HCT116 (cell line): ENCODE results near the gene HES2. TPM values are rescaled to one million over a fixed set of nuclear protein-coding genes. Genes with fewer than 3 reads are reported as not detected.

Experiments
- ATAC-seq: fragments of 200-7000 bp; cut with Tn5 transposase; 2 replicates; pipeline ENCODE4 v1.9.1; 2020; ENCODE audit warnings: mild to moderate bottlenecking, moderate library complexity
- BruUV-seq: library from RNA; stranded (reverse); fragments of 400-500 nt; replicated peaks from 2 replicates; lab custom pipeline; 2021; lab: Mats Ljungman, UMichigan
- CTCF ChIA-PET: fragments of 300-600 bp; sonication (Branson Sonifier 250); formaldehyde crosslinking; loops from one replicate; lab custom pipeline; 2021; ENCODE audit warnings: antibody characterized with exemption; lab: Charles Lee
- POLR2A ChIA-PET: fragments of 300-600, 350-600 bp; sonication (Branson Sonifier 250); formaldehyde crosslinking; loops from one replicate; lab custom pipeline; 2021; ENCODE audit warnings: antibody characterized with exemption; lab: Charles Lee
- RAD21 ChIA-PET, 2 experiments: fragments of 300-600 bp; sonication (Branson Sonifier 250); formaldehyde crosslinking; loops; one replicate each; lab custom pipeline; 2023; ENCODE audit warnings: low total read pairs in 2 of 2; ENCODE audit not compliant: uncharacterized antibody in 2 of 2, unreplicated experiment in 2 of 2, low non-redundant PET in 1 of 2; lab: Charles Lee
- DNase-seq: peaks from one replicate; pipeline ENCODE4 v3.0.0-alpha.2; 2010; ENCODE audit warnings: low read depth, low spot score
- H2AFZ ChIP-seq: fragments of 200-600 bp; shearing (Covaris generic), sonication (generic); 2 replicates; pipeline ENCODE4 v1.6.1; 2017; ENCODE audit warnings: low read depth, mixed run types, mixed read lengths, antibody characterized with exemption, low read length; ENCODE audit not compliant: poor library complexity, severe bottlenecking
- H3K27ac ChIP-seq: 2 replicates; pipeline ENCODE4 v1.5.1; 2012; ENCODE audit warnings: low read depth, low read length
- H3K27me3 ChIP-seq: fragments of 200-600 bp; sonication (generic); 2 replicates; pipeline ENCODE4 v1.6.1; 2016; ENCODE audit warnings: mixed run types, low read length, mixed read lengths; ENCODE audit not compliant: insufficient read depth
- H3K36me3 ChIP-seq, 2 experiments: fragments of 200-500 bp in 1 of 2; fragments of 200-600 bp in 1 of 2; sonication (Bioruptor generic) in 1 of 2; sonication (generic) in 1 of 2; 2 replicates each; pipeline versions ENCODE4 v1.5.1 to v1.6.1; 2014 to 2016; ENCODE audit warnings: low read length in 2 of 2, inconsistent platforms in 1 of 2, mixed read lengths in 1 of 2, mixed run types in 1 of 2; ENCODE audit not compliant: insufficient read depth in 2 of 2, control insufficient read depth in 1 of 2
- H3K4me1 ChIP-seq, 2 experiments: fragments of 200-600 bp in 1 of 2; sonication (generic) in 1 of 2; 2 replicates each; pipeline versions ENCODE4 v1.5.1 to v1.6.1; 2012 to 2017; ENCODE audit warnings: low read length in 2 of 2, inconsistent platforms in 1 of 2, mild to moderate bottlenecking in 1 of 2, mixed read lengths in 1 of 2, mixed run types in 1 of 2, moderate library complexity in 1 of 2; ENCODE audit not compliant: insufficient read depth in 2 of 2, control insufficient read depth in 1 of 2
- H3K4me2 ChIP-seq: fragments of 200-600 bp; sonication (generic); 2 replicates; pipeline ENCODE4 v1.6.1; 2017; ENCODE audit warnings: mixed run types, low read length, mixed read lengths
- H3K4me3 ChIP-seq, 2 experiments: fragments of 200-600 bp in 1 of 2; sonication (generic) in 1 of 2; replicated peaks in 1 of 2; 2 replicates each; pipeline ENCODE4 v1.5.1; 2011 to 2016; ENCODE audit warnings: low read length in 2 of 2, control low read depth in 1 of 2, low read depth in 1 of 2, mild to moderate bottlenecking in 1 of 2, mixed read lengths in 1 of 2, mixed run types in 1 of 2
- H3K79me2 ChIP-seq: fragments of 200-600 bp; sonication (generic); 2 replicates; pipeline ENCODE4 v1.6.1; 2017; ENCODE audit warnings: mild to moderate bottlenecking, mixed run types, low read length, moderate library complexity, mixed read lengths; ENCODE audit not compliant: insufficient read depth
- H3K9ac ChIP-seq: fragments of 200-600 bp; sonication (generic); 2 replicates; pipeline ENCODE4 v1.6.1; 2016; ENCODE audit warnings: low read length, mixed read lengths
- H3K9me2 ChIP-seq: fragments of 200-600 bp; sonication (generic), shearing (Covaris generic); 2 replicates; pipeline ENCODE4 v1.6.1; 2017; ENCODE audit warnings: mixed run types, mild to moderate bottlenecking, moderate library complexity; ENCODE audit not compliant: insufficient read depth
- H3K9me3 ChIP-seq, 2 experiments: fragments of 200-500 bp in 1 of 2; fragments of 200-600 bp in 1 of 2; sonication (Bioruptor generic) in 1 of 2; sonication (generic) in 1 of 2; 2 replicates each; pipeline ENCODE4 v1.6.1; 2014 to 2017; ENCODE audit warnings: low read length in 2 of 2, mixed read lengths in 2 of 2, inconsistent platforms in 1 of 2, low read depth in 1 of 2, mild to moderate bottlenecking in 1 of 2, mixed run types in 1 of 2, moderate library complexity in 1 of 2; ENCODE audit not compliant: control insufficient read depth in 1 of 2, insufficient read depth in 1 of 2
- H4K20me1 ChIP-seq: fragments of 200-600 bp; sonication (generic), shearing (Covaris generic); 2 replicates; pipeline ENCODE4 v1.6.1; 2017; ENCODE audit warnings: mixed run types, mild to moderate bottlenecking, moderate library complexity; ENCODE audit not compliant: insufficient read depth
- ATF3 ChIP-seq: IDR thresholded peaks from 2 replicates; pipeline ENCODE4 v1.6.1; 2012
- CBX3 ChIP-seq: IDR thresholded peaks from 2 replicates; pipeline ENCODE4 v1.6.1; 2012; ENCODE audit warnings: low read depth
- CEBPB ChIP-seq: IDR thresholded peaks from 2 replicates; pipeline ENCODE4 v1.6.1; 2012; ENCODE audit warnings: low read depth
- CTCF ChIP-seq, 3 experiments: fragments of 200-600 bp in 1 of 3; sonication (generic) in 1 of 3; IDR thresholded peaks in 2 of 3; conservative IDR thresholded peaks in 1 of 3; 2 replicates each; pipeline ENCODE4 v1.5.1; 2012 to 2017; ENCODE audit warnings: low read depth in 2 of 3, low read length in 2 of 3, antibody characterized with exemption in 1 of 3, borderline replicate concordance in 1 of 3, control low read depth in 1 of 3, mild to moderate bottlenecking in 1 of 3, mixed read lengths in 1 of 3, mixed run types in 1 of 3, moderate library complexity in 1 of 3; ENCODE audit not compliant: insufficient read depth in 1 of 3
- ELF1 ChIP-seq: IDR thresholded peaks from 2 replicates; pipeline ENCODE4 v1.6.1; 2012; ENCODE audit warnings: low read depth, borderline replicate concordance
- EZH2 ChIP-seq: fragments of 200-600 bp; sonication (generic); IDR thresholded peaks from 2 replicates; pipeline ENCODE4 v1.6.1; 2017; ENCODE audit warnings: antibody characterized with exemption, mixed run types
- FOSL1 ChIP-seq: IDR thresholded peaks from 2 replicates; pipeline ENCODE4 v1.6.1; 2012; ENCODE audit warnings: low read depth
- POLR2A ChIP-seq: IDR thresholded peaks from 2 replicates; pipeline ENCODE4 v1.7.0; 2011; ENCODE audit warnings: borderline replicate concordance; ENCODE audit not compliant: insufficient read depth, insufficient read length; ENCODE audit errors: extremely low read depth
- POLR2AphosphoS5 ChIP-seq: IDR thresholded peaks from 2 replicates; pipeline ENCODE4 v1.6.1; 2011; ENCODE audit warnings: mild to moderate bottlenecking, low read depth, low read length, moderate library complexity
- RAD21 ChIP-seq: IDR thresholded peaks from 2 replicates; pipeline ENCODE4 v1.6.1; 2012; ENCODE audit warnings: low read depth, mild to moderate bottlenecking
- REST ChIP-seq: IDR thresholded peaks from 2 replicates; pipeline ENCODE4 v1.6.1; 2012; ENCODE audit warnings: low read depth
- SIN3A ChIP-seq: IDR thresholded peaks from 2 replicates; pipeline ENCODE4 v1.6.1; 2012; ENCODE audit warnings: low read depth
- SRF ChIP-seq: IDR thresholded peaks from 2 replicates; pipeline ENCODE4 v1.6.1; 2012; ENCODE audit warnings: low read depth
- TCF7L2 ChIP-seq: IDR thresholded peaks from 2 replicates; pipeline ENCODE4 v1.7.0; 2011; ENCODE audit warnings: borderline replicate concordance, inconsistent platforms; ENCODE audit not compliant: insufficient read depth, insufficient read length; ENCODE audit errors: extremely low read depth
- YY1 ChIP-seq: IDR thresholded peaks from 2 replicates; pipeline ENCODE4 v1.6.1; 2011; ENCODE audit warnings: low read length, low read depth, moderate library complexity, mild to moderate bottlenecking; ENCODE audit not compliant: insufficient replicate concordance; ENCODE audit errors: extremely low read depth
- ZBTB33 ChIP-seq: IDR thresholded peaks from 2 replicates; pipeline ENCODE4 v1.6.1; 2011; ENCODE audit warnings: mild to moderate bottlenecking, low read length, moderate library complexity; ENCODE audit not compliant: insufficient replicate concordance; ENCODE audit errors: extremely low read depth
- ZFX ChIP-seq: fragments of 450-650 bp; IDR thresholded peaks from 2 replicates; pipeline ENCODE4 v1.6.1; 2017
- ZNF274 ChIP-seq: fragments of 200-500 bp; sonication (Bioruptor generic); IDR thresholded peaks from 2 replicates; pipeline ENCODE4 v1.6.1; 2014; ENCODE audit warnings: mild to moderate bottlenecking, low read depth, low read length, inconsistent platforms
- intact Hi-C: fragments of 100-400 bp; cut with micrococcal nuclease; formaldehyde crosslinking; loops from 2 replicates; pipeline ENCODE4 v1.10.0; 2022
- total RNA-seq: library from RNA; stranded (reverse); gene quantifications from one replicate; pipeline ENCODE4 v1.2.1, GENCODE V29; 2021; ENCODE audit not compliant: unreplicated experiment

HES2 gene
- total RNA-seq, 1 experiment from 2014 or later = 8.4 TPM

- H3K4me3 ChIP-seq = peak overlapping the region; percentile 79 to 96
- peak overlapping the region; percentile 99 for H3K4me2 ChIP-seq
- BruUV-seq = TSS peak; percentile 57
- peaks cover 56% of the 10 kb centered on the region for H3K79me2 ChIP-seq
- no peaks in the 10 kb centered on the region for H3K9me2 ChIP-seq
- no peaks in the 10 kb centered on the region for H4K20me1 ChIP-seq
- H3K27ac ChIP-seq = peak overlapping the region; percentile 55
- no peak overlapping the region for H2AFZ ChIP-seq
- POLR2A ChIA-PET = interaction anchor here (0.7 to 2.2 kb wide), 4 partner anchors 22 to 154 kb away, joined by 3 to 5 read pairs (median 3); no protein-coding TSS in a partner anchor
- TF ChIP-seq CTCF (IDR thresholded peaks at IDR 0.05 in 2 of 3, conservative IDR thresholded peaks at IDR 0.05 in 1 of 3; ENCODE audit: borderline replicate concordance in 1 of 3, insufficient read depth in 1 of 3, low read depth in 2 of 3, low read length in 2 of 3) = no peak
- no peak for TF ChIP-seq CBX3
- no peak for TF ChIP-seq SIN3A
- TF ChIP-seq ELF1 = no peak
- no peak for TF ChIP-seq TCF7L2
- no peak for TF ChIP-seq RAD21
- no peak for TF ChIP-seq POLR2AphosphoS5
- no peak for TF ChIP-seq ZBTB33
- TF ChIP-seq EZH2 = no peak
- TF ChIP-seq ZNF274 = no peak
- TF ChIP-seq POLR2A = no peak
- no peak for TF ChIP-seq ZFX
- TF ChIP-seq SRF = no peak
- TF ChIP-seq REST = no peak
- TF ChIP-seq FOSL1 = no peak
- TF ChIP-seq YY1 = no peak
- no peak for TF ChIP-seq CEBPB
- TF ChIP-seq ATF3 = no peak
- peaks cover 20 to 52% of the 10 kb centered on the region in 2 experiments for H3K4me1 ChIP-seq
- H3K9ac ChIP-seq = peak overlapping the region; percentile 93
- H3K27me3 ChIP-seq = no peaks in the 10 kb centered on the region
- no peak for ATAC-seq
- H3K36me3 ChIP-seq = no peaks in the 10 kb centered on the region
- RAD21 ChIA-PET = no interaction called here
- intact Hi-C loops = no loop called here
- H3K9me3 ChIP-seq = no peaks in the 10 kb centered on the region
- no peak for DNase-seq
- CTCF ChIA-PET = interaction anchor here (0.9 to 1.0 kb wide), 2 partner anchors 29 to 145 kb away, joined by 3 to 4 read pairs; no protein-coding TSS in a partner anchor
Observed at GRCh38 chr1:6391951-6392808, 27.5 kb downstream of the HES2 start.
